CD4-positive, alpha-beta T cell (primary cell): ENCODE results near the gene ARAP2. TPM values are rescaled to one million over a fixed set of nuclear protein-coding genes. Genes with fewer than 3 reads are reported as not detected.

Experiments
- ATAC-seq: fragments of 200-7000 bp; cut with Tn5 transposase; one replicate; pipeline ENCODE4 v1.10.0; 2022; ENCODE audit warnings: mild to moderate bottlenecking; ENCODE audit not compliant: poor library complexity
- CTCF ChIA-PET: fragments of 350-600 bp; sonication (Branson Sonifier 250); formaldehyde crosslinking; loops from one replicate; lab custom pipeline; 2021; ENCODE audit warnings: antibody characterized with exemption, inconsistent platforms; lab: Charles Lee
- POLR2A ChIA-PET: fragments of 350-600 bp; sonication (Branson Sonifier 250); formaldehyde crosslinking; loops from one replicate; lab custom pipeline; 2021; ENCODE audit warnings: antibody characterized with exemption, inconsistent platforms; lab: Charles Lee
- DNase-seq, 14 experiments: peaks; one replicate each; pipeline ENCODE4 v3.0.0-alpha.2; 2013 to 2020; ENCODE audit warnings: mixed read lengths in 2 of 14
- H3K27ac ChIP-seq, 2 donors: one replicate each; pipeline versions ENCODE4 v1.5.1 to v1.7.0; 2013; ENCODE audit warnings: low read length in 2 of 2, low read depth in 1 of 2, mild to moderate bottlenecking in 1 of 2
- H3K27me3 ChIP-seq, 2 experiments: 1 replicate in 1 of 2; 2 replicates in 1 of 2; pipeline versions ENCODE4 v1.6.1 to v1.7.0; 2013; ENCODE audit warnings: low read length in 2 of 2, control low read depth in 1 of 2, mild to moderate bottlenecking in 1 of 2, moderate library complexity in 1 of 2; ENCODE audit not compliant: insufficient read depth in 2 of 2, control insufficient read depth in 1 of 2
- H3K36me3 ChIP-seq: one replicate; pipeline ENCODE4 v1.6.1; 2013; ENCODE audit warnings: low read length, control low read depth; ENCODE audit not compliant: insufficient read depth
- H3K4me1 ChIP-seq: one replicate; pipeline ENCODE4 v1.6.1; 2013; ENCODE audit warnings: low read length, control low read depth; ENCODE audit not compliant: insufficient read depth
- H3K4me3 ChIP-seq: one replicate; pipeline ENCODE4 v1.5.1; 2013; ENCODE audit warnings: mild to moderate bottlenecking, low read length, moderate library complexity
- H3K9me3 ChIP-seq, 2 experiments: 1 replicate in 1 of 2; 2 replicates in 1 of 2; pipeline versions ENCODE4 v1.6.1 to v1.7.0; 2013; ENCODE audit warnings: low read length in 2 of 2, mild to moderate bottlenecking in 2 of 2, control low read depth in 1 of 2, moderate library complexity in 1 of 2; ENCODE audit not compliant: control insufficient read depth in 1 of 2, insufficient read depth in 1 of 2
- H3K27ac Mint-ChIP-seq: one replicate; pipeline ENCODE4 v1.8.0; 2020; ENCODE audit warnings: mixed read lengths
- H3K27me3 Mint-ChIP-seq: one replicate; pipeline ENCODE4 v1.8.0; 2021; ENCODE audit warnings: mixed read lengths
- H3K36me3 Mint-ChIP-seq: one replicate; pipeline ENCODE4 v1.8.0; 2021; ENCODE audit warnings: low read depth, mixed read lengths
- H3K4me1 Mint-ChIP-seq: one replicate; pipeline ENCODE4 v1.8.0; 2021; ENCODE audit warnings: low read depth, mixed read lengths
- H3K4me3 Mint-ChIP-seq: one replicate; pipeline ENCODE4 v1.8.0; 2020; ENCODE audit warnings: mild to moderate bottlenecking, mixed read lengths
- H3K9me3 Mint-ChIP-seq: one replicate; pipeline ENCODE4 v1.8.0; 2020; ENCODE audit warnings: mixed read lengths
- CTCF ChIP-seq: fragments of 200-600 bp; IDR thresholded peaks from one replicate; pipeline ENCODE4 v1.8.0; 2022; ENCODE audit warnings: antibody characterized with exemption, mild to moderate bottlenecking
- intact Hi-C, 2 experiments: fragments of 100-400 bp; cut with DNase I in 1 of 2; cut with micrococcal nuclease in 1 of 2; formaldehyde crosslinking; loops; one replicate each; pipeline versions ENCODE4 v1.15.1 to v1.9.0; 2023 to 2025; cut with DNase I, micrococcal nuclease
- polyA plus RNA-seq, 2 donors: library from polyadenylated mRNA; unstranded; fragments of 120-200 nt; gene quantifications; one replicate each; pipeline ENCODE4 v1.2.1, GENCODE V29; 2013
- total RNA-seq, 174 experiments: library from RNA in 2 of 174; stranded (reverse) in 2 of 174; gene quantifications; one replicate each; pipeline ENCODE4 v1.2.3 and lab custom pipeline; 2021 to 2026

Gene ARAP2
- total RNA-seq, result 10 to 100 TPM; 54.3 to 63.4 TPM
- 36.8 TPM for polyA plus RNA-seq (2013, experiment 1 of 2)
- 42.6 TPM for polyA plus RNA-seq (2013, experiment 2 of 2)
- 72.2 to 760 (median 239) reads per million in 172 experiments for total RNA-seq (lab: John Stamatoyannopoulos, UW)

GRCh38 chr4:36244257-36245082 lies at the start of gene ARAP2:
Gene ARAP2, minus strand, starts transcription at chr4:36244514. Its CDS starts 15,028 bp downstream, at chr4:36229486.
- Mint-ChIP-seq H3K4me3 (peak within 1 kb of the TSS; percentile 99), H3K9me3 (no peaks in the 10 kb centered on the region), H3K27me3 (no peaks in the 10 kb centered on the region), H3K27ac (peak within 1 kb of the TSS; percentile 95), H3K36me3 (peaks cover 19% of the 10 kb centered on the region), H3K4me1 (peaks cover 50% of the 10 kb centered on the region)
- POLR2A ChIA-PET, result interaction anchor here (0.8 to 6.3 kb wide), 24 partner anchors 9 to 1647 kb away, joined by 3 to 149 read pairs (median 5); partner anchors contain the start of gene DTHD1
- TF ChIP-seq CTCF, result no peak
- Histone ChIP-seq H3K27me3 (no peaks in the 10 kb centered on the region), H3K9me3 (no peaks in the 10 kb centered on the region), H3K27ac (peak within 1 kb of the TSS; percentile 76 to 93), H3K4me3 (peak within 1 kb of the TSS; percentile 90), H3K4me1 (peaks cover 18% of the 10 kb centered on the region), H3K36me3 (no peaks in the 10 kb centered on the region)
- intact Hi-C loops, result loop anchor here (1.0 to 10.0 kb wide), 5 partner anchors 11 to 153 kb away; no protein-coding TSS in a partner anchor
- ATAC-seq (peak; percentile 70), DNase-seq (peak; percentile 43 to 92 (median 67))
- CTCF ChIA-PET, result interaction anchor here (0.5 to 4.6 kb wide), 11 partner anchors 9 to 155 kb away, joined by 3 to 16 read pairs (median 4); no protein-coding TSS in a partner anchor

GRCh38 chr4:36292556-36293188 lies 48.4 kb upstream of the ARAP2 start:
- ChIA-PET CTCF (no interaction called here), POLR2A (no interaction called here)
- no peak overlapping the region for H3K27ac Mint-ChIP-seq

More at GRCh38 chr4:36292556-36293188, 48.4 kb upstream of the ARAP2 start:
- Histone ChIP-seq H3K36me3 (no peaks in the 10 kb centered on the region), H3K4me1 (no peaks in the 10 kb centered on the region), H3K27ac (no peak overlapping the region), H3K27me3 (no peaks in the 10 kb centered on the region), H3K4me3 (no peak overlapping the region), H3K9me3 (no peaks in the 10 kb centered on the region)
- Mint-ChIP-seq H3K27me3 (no peaks in the 10 kb centered on the region), H3K36me3 (no peaks in the 10 kb centered on the region), H3K9me3 (no peaks in the 10 kb centered on the region), H3K4me3 (no peak overlapping the region), H3K4me1 (no peaks in the 10 kb centered on the region)
- no peak for DNase-seq
- intact Hi-C loops, result no loop called here
- no peak for ATAC-seq
- no peak for TF ChIP-seq CTCF
